K562 (cell line): ENCODE data around the gene ERICH6. TPM values are rescaled to one million over a fixed set of nuclear protein-coding genes. Genes with fewer than 3 reads are reported as not detected.

Experiments
- ELF2 ChIP-seq: fragments of 250-450 bp; sonication (Bioruptor Pico); IDR thresholded peaks from 2 replicates; pipeline ENCODE4 v1.5.0; 2021; ENCODE audit warnings: mild to moderate bottlenecking
- ETS1 ChIP-seq: conservative IDR thresholded peaks from 2 replicates; pipeline ENCODE4 v1.6.1; 2011; ENCODE audit warnings: low read depth, mild to moderate bottlenecking, low read length; ENCODE audit not compliant: control insufficient read depth
- GATAD2A ChIP-seq: fragments of 450-650 bp; IDR thresholded peaks from 2 replicates; pipeline ENCODE4 v1.6.1; 2017
- HDAC6 ChIP-seq: IDR thresholded peaks from 2 replicates; pipeline ENCODE4 v1.6.1; 2012; ENCODE audit warnings: low read depth, mild to moderate bottlenecking, control low read depth, inconsistent platforms, low read length, moderate library complexity
- PCBP1 ChIP-seq: fragments of 200-400 bp; formaldehyde crosslinking; IDR thresholded peaks from 2 replicates; pipeline ENCODE4 v1.6.1; 2018; ENCODE audit warnings: mild to moderate bottlenecking, low read depth, low read length; ENCODE audit not compliant: poor library complexity, severe bottlenecking
- TFAP4 ChIP-seq: sonication (generic); formaldehyde crosslinking; IDR thresholded peaks from 2 replicates; pipeline ENCODE4 v1.8.0; 2022; ENCODE audit warnings: missing genetic modification reagents, mild to moderate bottlenecking, moderate library complexity, borderline replicate concordance
- ZEB2 ChIP-seq: fragments of 450-650 bp; IDR thresholded peaks from 2 replicates; pipeline ENCODE4 v1.6.1; 2016
- ZNF143 ChIP-seq: sonication (generic); formaldehyde crosslinking; IDR thresholded peaks from 2 replicates; pipeline ENCODE4 v1.9.0; 2022; ENCODE audit warnings: mild to moderate bottlenecking, missing genetic modification reagents
- ZNF592 ChIP-seq: fragments of 450-650 bp; IDR thresholded peaks from 2 replicates; pipeline ENCODE4 v1.6.1; 2017; ENCODE audit warnings: antibody characterized with exemption, mild to moderate bottlenecking
- polyA plus RNA-seq, 8 experiments: library from polyadenylated mRNA; depleted of rRNA in 4 of 8; stranded (reverse) in 5 of 8; unstranded in 3 of 8; fragments of >200 nt; fragmentation: Nextera tagmentation in 2 of 8; fragmentation: Illumina TruSeq in 1 of 8; extraction: Ambion mirVana in 2 of 8; extraction: Trizol in 1 of 8; gene quantifications; 2 replicates each; pipeline versions ENCODE4 v1.2.1 to v1.2.3, GENCODE V29; 2011 to 2014; ENCODE audit warnings: inconsistent platforms in 1 of 8, missing spikeins in 1 of 8
- total RNA-seq, 7 experiments: library from RNA; depleted of rRNA in 6 of 7; stranded (reverse); fragments of >200 nt in 6 of 7; fragmentation: Illumina TruSeq in 2 of 7; extraction: Trizol in 2 of 7; gene quantifications; 2 replicates each; pipeline versions ENCODE4 v1.2.1 to v1.2.3, GENCODE V29; 2011 to 2021; ENCODE audit warnings: low replicate concordance in 1 of 7
- TF ChIP-seq, protein P1 (sequence below): sonication (generic); formaldehyde crosslinking; IDR thresholded peaks from 2 replicates; pipeline ENCODE4 v1.8.1; 2023; ENCODE audit warnings: mild to moderate bottlenecking, missing genetic modification reagents
- TF ChIP-seq, protein P2 (sequence below): sonication (generic); formaldehyde crosslinking; IDR thresholded peaks from 2 replicates; pipeline ENCODE4 v1.8.0; 2023; ENCODE audit warnings: missing genetic modification reagents, mild to moderate bottlenecking, borderline replicate concordance

Gene ERICH6
- total and polyA plus RNA-seq, 9 of the 15 experiments (the other 6 are each of a cell fraction or from before 2014, with no cell fraction given), result not detected

- peak; percentile 36; the same call in 1 of the 2 replicates for TF ChIP-seq TFAP4 (CRISPR knock-in tag)
- no peak for TF ChIP-seq GATAD2A
- peak; percentile 82 for TF ChIP-seq ZNF592
- TF ChIP-seq ZEB2, result no peak
- TF ChIP-seq, protein P1, sequence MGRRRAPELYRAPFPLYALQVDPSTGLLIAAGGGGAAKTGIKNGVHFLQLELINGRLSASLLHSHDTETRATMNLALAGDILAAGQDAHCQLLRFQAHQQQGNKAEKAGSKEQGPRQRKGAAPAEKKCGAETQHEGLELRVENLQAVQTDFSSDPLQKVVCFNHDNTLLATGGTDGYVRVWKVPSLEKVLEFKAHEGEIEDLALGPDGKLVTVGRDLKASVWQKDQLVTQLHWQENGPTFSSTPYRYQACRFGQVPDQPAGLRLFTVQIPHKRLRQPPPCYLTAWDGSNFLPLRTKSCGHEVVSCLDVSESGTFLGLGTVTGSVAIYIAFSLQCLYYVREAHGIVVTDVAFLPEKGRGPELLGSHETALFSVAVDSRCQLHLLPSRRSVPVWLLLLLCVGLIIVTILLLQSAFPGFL (CRISPR knock-in tag), result no peak
- TF ChIP-seq ZNF143 (CRISPR knock-in tag), result no peak
- TF ChIP-seq ELF2, result no peak
- TF ChIP-seq HDAC6, result no peak
- no peak for TF ChIP-seq PCBP1
- TF ChIP-seq ETS1, result 0 out of 2 replicates have a peak, but pooled peaks have one; percentile 34
- TF ChIP-seq, protein P2, sequence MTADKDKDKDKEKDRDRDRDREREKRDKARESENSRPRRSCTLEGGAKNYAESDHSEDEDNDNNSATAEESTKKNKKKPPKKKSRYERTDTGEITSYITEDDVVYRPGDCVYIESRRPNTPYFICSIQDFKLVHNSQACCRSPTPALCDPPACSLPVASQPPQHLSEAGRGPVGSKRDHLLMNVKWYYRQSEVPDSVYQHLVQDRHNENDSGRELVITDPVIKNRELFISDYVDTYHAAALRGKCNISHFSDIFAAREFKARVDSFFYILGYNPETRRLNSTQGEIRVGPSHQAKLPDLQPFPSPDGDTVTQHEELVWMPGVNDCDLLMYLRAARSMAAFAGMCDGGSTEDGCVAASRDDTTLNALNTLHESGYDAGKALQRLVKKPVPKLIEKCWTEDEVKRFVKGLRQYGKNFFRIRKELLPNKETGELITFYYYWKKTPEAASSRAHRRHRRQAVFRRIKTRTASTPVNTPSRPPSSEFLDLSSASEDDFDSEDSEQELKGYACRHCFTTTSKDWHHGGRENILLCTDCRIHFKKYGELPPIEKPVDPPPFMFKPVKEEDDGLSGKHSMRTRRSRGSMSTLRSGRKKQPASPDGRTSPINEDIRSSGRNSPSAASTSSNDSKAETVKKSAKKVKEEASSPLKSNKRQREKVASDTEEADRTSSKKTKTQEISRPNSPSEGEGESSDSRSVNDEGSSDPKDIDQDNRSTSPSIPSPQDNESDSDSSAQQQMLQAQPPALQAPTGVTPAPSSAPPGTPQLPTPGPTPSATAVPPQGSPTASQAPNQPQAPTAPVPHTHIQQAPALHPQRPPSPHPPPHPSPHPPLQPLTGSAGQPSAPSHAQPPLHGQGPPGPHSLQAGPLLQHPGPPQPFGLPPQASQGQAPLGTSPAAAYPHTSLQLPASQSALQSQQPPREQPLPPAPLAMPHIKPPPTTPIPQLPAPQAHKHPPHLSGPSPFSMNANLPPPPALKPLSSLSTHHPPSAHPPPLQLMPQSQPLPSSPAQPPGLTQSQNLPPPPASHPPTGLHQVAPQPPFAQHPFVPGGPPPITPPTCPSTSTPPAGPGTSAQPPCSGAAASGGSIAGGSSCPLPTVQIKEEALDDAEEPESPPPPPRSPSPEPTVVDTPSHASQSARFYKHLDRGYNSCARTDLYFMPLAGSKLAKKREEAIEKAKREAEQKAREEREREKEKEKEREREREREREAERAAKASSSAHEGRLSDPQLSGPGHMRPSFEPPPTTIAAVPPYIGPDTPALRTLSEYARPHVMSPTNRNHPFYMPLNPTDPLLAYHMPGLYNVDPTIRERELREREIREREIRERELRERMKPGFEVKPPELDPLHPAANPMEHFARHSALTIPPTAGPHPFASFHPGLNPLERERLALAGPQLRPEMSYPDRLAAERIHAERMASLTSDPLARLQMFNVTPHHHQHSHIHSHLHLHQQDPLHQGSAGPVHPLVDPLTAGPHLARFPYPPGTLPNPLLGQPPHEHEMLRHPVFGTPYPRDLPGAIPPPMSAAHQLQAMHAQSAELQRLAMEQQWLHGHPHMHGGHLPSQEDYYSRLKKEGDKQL (CRISPR knock-in tag), result no peak
Measured at GRCh38 chr3:150737874-150738679, 34.4 kb upstream of the ERICH6 start (continued).
